H9 (cell line): ENCODE measurements around the gene ZC3H18. TPM values are rescaled to one million over a fixed set of nuclear protein-coding genes. Genes with fewer than 3 reads are reported as not detected.

Experiments used
- DNase-seq: peaks from one replicate; pipeline ENCODE4 v3.0.0-alpha.2; 2017
- H2AFZ ChIP-seq: one replicate; pipeline ENCODE4 v1.6.1; 2013; ENCODE audit warnings: mild to moderate bottlenecking, low read length, control low read depth, moderate library complexity
- H2AK5ac ChIP-seq: 2 replicates; pipeline ENCODE4 v1.6.1; 2013; ENCODE audit warnings: low read length, control low read depth, mixed read lengths; ENCODE audit not compliant: insufficient read length
- H2BK120ac ChIP-seq: one replicate; pipeline ENCODE4 v1.6.1; 2013; ENCODE audit warnings: low read depth, mild to moderate bottlenecking, low read length, control low read depth, inconsistent platforms; ENCODE audit not compliant: poor library complexity, severe bottlenecking
- H2BK12ac ChIP-seq: 2 replicates; pipeline ENCODE4 v1.6.1; 2013; ENCODE audit warnings: low read length, control low read depth, mixed read lengths, low read depth; ENCODE audit not compliant: insufficient read length
- H2BK15ac ChIP-seq: 2 replicates; pipeline ENCODE4 v1.6.1; 2013; ENCODE audit warnings: low read depth, low read length, control low read depth
- H2BK20ac ChIP-seq: one replicate; pipeline ENCODE4 v1.6.1; 2013; ENCODE audit warnings: low read depth, mild to moderate bottlenecking, low read length, control low read depth, inconsistent platforms; ENCODE audit not compliant: poor library complexity, severe bottlenecking
- H2BK5ac ChIP-seq: 2 replicates; pipeline ENCODE4 v1.6.1; 2013; ENCODE audit warnings: low read length, control low read depth, mixed read lengths; ENCODE audit not compliant: insufficient read length
- H3K14ac ChIP-seq: 2 replicates; pipeline ENCODE4 v1.6.1; 2013; ENCODE audit warnings: low read length, control low read depth; ENCODE audit not compliant: insufficient read depth
- H3K18ac ChIP-seq: 2 replicates; pipeline ENCODE4 v1.6.1; 2013; ENCODE audit warnings: low read depth, mild to moderate bottlenecking, mixed read lengths, low read length, control low read depth; ENCODE audit not compliant: insufficient read length
- H3K23ac ChIP-seq: 2 replicates; pipeline ENCODE4 v1.6.1; 2013; ENCODE audit warnings: low read length, control low read depth, mixed read lengths, low read depth; ENCODE audit not compliant: insufficient read length
- H3K23me2 ChIP-seq: 2 replicates; pipeline ENCODE4 v1.6.1; 2013; ENCODE audit warnings: low read depth, mild to moderate bottlenecking, mixed read lengths, low read length, control low read depth; ENCODE audit not compliant: insufficient read length, poor library complexity, severe bottlenecking
- H3K27ac ChIP-seq: 2 replicates; pipeline ENCODE4 v1.5.1; 2013; ENCODE audit warnings: low read length, control low read depth, mixed read lengths, low read depth; ENCODE audit not compliant: insufficient read length
- H3K27me3 ChIP-seq: 2 replicates; pipeline ENCODE4 v1.6.1; 2013; ENCODE audit warnings: low read length, control low read depth, inconsistent platforms; ENCODE audit not compliant: insufficient read depth
- H3K4ac ChIP-seq: 2 replicates; pipeline ENCODE4 v1.6.1; 2013; ENCODE audit warnings: low read depth, mild to moderate bottlenecking, control low read depth, inconsistent platforms, low read length, moderate library complexity
- H3K4me1 ChIP-seq: 2 replicates; pipeline ENCODE4 v1.6.1; 2013; ENCODE audit warnings: low read length, control low read depth, inconsistent platforms; ENCODE audit not compliant: insufficient read depth
- H3K4me2 ChIP-seq: 2 replicates; pipeline ENCODE4 v1.6.1; 2013; ENCODE audit warnings: low read length, control low read depth, mixed read lengths; ENCODE audit not compliant: insufficient read length, insufficient read depth
- H3K56ac ChIP-seq: 2 replicates; pipeline ENCODE4 v1.6.1; 2013; ENCODE audit warnings: low read depth, mild to moderate bottlenecking, mixed read lengths, low read length, control low read depth; ENCODE audit not compliant: insufficient read length
- H3K79me1 ChIP-seq: 2 replicates; pipeline ENCODE4 v1.6.1; 2013; ENCODE audit warnings: low read depth, mild to moderate bottlenecking, moderate library complexity, low read length, control low read depth, inconsistent platforms; ENCODE audit not compliant: insufficient read depth, poor library complexity, severe bottlenecking
- H3K79me2 ChIP-seq: 2 replicates; pipeline ENCODE4 v1.6.1; 2013; ENCODE audit warnings: low read length, control low read depth, inconsistent platforms; ENCODE audit not compliant: insufficient read depth
- H3K9ac ChIP-seq: 2 replicates; pipeline ENCODE4 v1.6.1; 2013; ENCODE audit warnings: low read length, control low read depth, mixed read lengths; ENCODE audit not compliant: insufficient read length; ENCODE audit errors: extremely low read depth
- H3K9me3 ChIP-seq: one replicate; pipeline ENCODE4 v1.6.1; 2013; ENCODE audit warnings: low read depth, low read length, inconsistent platforms; ENCODE audit not compliant: control insufficient read depth
- H3T11ph ChIP-seq: one replicate; pipeline ENCODE4 v1.6.1; 2013; ENCODE audit warnings: mild to moderate bottlenecking, low read length, control low read depth, inconsistent platforms
- H4K20me1 ChIP-seq: one replicate; pipeline ENCODE4 v1.6.1; 2013; ENCODE audit not compliant: control insufficient read depth, insufficient read length, insufficient read depth
- H4K5ac ChIP-seq: 2 replicates; pipeline ENCODE4 v1.6.1; 2013; ENCODE audit warnings: low read depth, mild to moderate bottlenecking, mixed read lengths, low read length, control low read depth; ENCODE audit not compliant: insufficient read length
- H4K8ac ChIP-seq: replicated peaks from 2 replicates; pipeline ENCODE4 v1.6.1; 2013; ENCODE audit warnings: low read length, control low read depth, mixed read lengths, low read depth; ENCODE audit not compliant: insufficient read length
- H4K91ac ChIP-seq: 2 replicates; pipeline ENCODE4 v1.6.1; 2013; ENCODE audit warnings: low read depth, mild to moderate bottlenecking, moderate library complexity, mixed read lengths, low read length, control low read depth; ENCODE audit not compliant: insufficient read length
- H3K27ac Mint-ChIP-seq, 3 experiments: 2 replicates in 2 of 3; 3 replicates in 1 of 3; pipeline ENCODE4 v1.8.0; 2020 to 2021; ENCODE audit warnings: mixed read lengths in 3 of 3, mild to moderate bottlenecking in 1 of 3, moderate library complexity in 1 of 3
- H3K27me3 Mint-ChIP-seq: 2 replicates; pipeline ENCODE4 v1.8.0; 2021; ENCODE audit warnings: low read depth, mild to moderate bottlenecking, moderate library complexity, mixed read lengths
- H3K36me3 Mint-ChIP-seq, 3 experiments: 2 replicates in 2 of 3; 3 replicates in 1 of 3; pipeline ENCODE4 v1.8.0; 2020 to 2021; ENCODE audit warnings: low read depth in 3 of 3, mixed read lengths in 3 of 3; ENCODE audit not compliant: insufficient read depth in 1 of 3
- H3K4me1 Mint-ChIP-seq, 2 experiments: 2 replicates each; pipeline ENCODE4 v1.8.0; 2020; ENCODE audit warnings: mixed read lengths in 2 of 2
- H3K4me3 Mint-ChIP-seq, 2 experiments: 2 replicates in 1 of 2; 3 replicates in 1 of 2; pipeline ENCODE4 v1.8.0; 2020 to 2021; ENCODE audit warnings: mild to moderate bottlenecking in 2 of 2, mixed read lengths in 2 of 2, moderate library complexity in 1 of 2
- H3K9me3 Mint-ChIP-seq, 2 experiments: 2 replicates in 1 of 2; 3 replicates in 1 of 2; pipeline ENCODE4 v1.8.0; 2020; ENCODE audit warnings: mild to moderate bottlenecking in 2 of 2, mixed read lengths in 2 of 2, moderate library complexity in 1 of 2
- WGBS: extraction: QIAGEN DNeasy Blood & Tissue Kit; methylation state at CpG from one replicate; pipeline ENCODE4 v1.1.7; 2013; ENCODE audit warnings: missing lambda C conversion rate, low lambda C conversion rate, mixed read lengths; ENCODE audit not compliant: insufficient read length; ENCODE audit errors: extremely low coverage; 5-methylcytosine and 5-hydroxymethylcytosine counted together
- total RNA-seq: library from RNA; stranded (reverse); gene quantifications from 2 replicates; pipeline ENCODE4 v1.2.1, GENCODE V29; 2021
- TF ChIP-seq, protein P1 (sequence below): fragments of 200-600 bp; sonication (generic); conservative IDR thresholded peaks from 3 replicates; pipeline ENCODE4 v1.8.0; 2021; ENCODE audit warnings: antibody characterized with exemption, mild to moderate bottlenecking

Gene ZC3H18
- total RNA-seq, 1 experiment from 2014 or later = 69.7 TPM

- no peak overlapping the region for H2BK20ac ChIP-seq
- WGBS = no CpG with 5 or more reads among the region's 6 CpGs
- no peak overlapping the region for H3K23ac ChIP-seq
- H3K4me3 Mint-ChIP-seq = peak overlapping the region in 1 of 2 experiments; percentile 5; a peak in 2 of 5 replicates
- H4K5ac ChIP-seq = no peak overlapping the region
- no peaks in the 10 kb centered on the region for H3K27me3 Mint-ChIP-seq
- peak overlapping the region in 1 of 3 experiments; percentile 33; a peak in 2 of 7 replicates for H3K27ac Mint-ChIP-seq
- no peak overlapping the region for H3K4ac ChIP-seq
- no peak overlapping the region for H4K91ac ChIP-seq
- H2BK5ac ChIP-seq = no peak overlapping the region
- no peak overlapping the region for H2BK120ac ChIP-seq
- H3K9ac ChIP-seq = no peak overlapping the region
- no peak overlapping the region for H3K18ac ChIP-seq
- H3K4me1 Mint-ChIP-seq = peaks cover 7 to 21% of the 10 kb centered on the region in 2 experiments
- no peak overlapping the region for H3K27ac ChIP-seq
- H3K9me3 ChIP-seq = no peaks in the 10 kb centered on the region
- no peak overlapping the region for H4K8ac ChIP-seq
- no peak overlapping the region for H2BK15ac ChIP-seq
- H3K23me2 ChIP-seq = no peaks in the 10 kb centered on the region
- no peak overlapping the region for H2AFZ ChIP-seq
- TF ChIP-seq, protein P1, sequence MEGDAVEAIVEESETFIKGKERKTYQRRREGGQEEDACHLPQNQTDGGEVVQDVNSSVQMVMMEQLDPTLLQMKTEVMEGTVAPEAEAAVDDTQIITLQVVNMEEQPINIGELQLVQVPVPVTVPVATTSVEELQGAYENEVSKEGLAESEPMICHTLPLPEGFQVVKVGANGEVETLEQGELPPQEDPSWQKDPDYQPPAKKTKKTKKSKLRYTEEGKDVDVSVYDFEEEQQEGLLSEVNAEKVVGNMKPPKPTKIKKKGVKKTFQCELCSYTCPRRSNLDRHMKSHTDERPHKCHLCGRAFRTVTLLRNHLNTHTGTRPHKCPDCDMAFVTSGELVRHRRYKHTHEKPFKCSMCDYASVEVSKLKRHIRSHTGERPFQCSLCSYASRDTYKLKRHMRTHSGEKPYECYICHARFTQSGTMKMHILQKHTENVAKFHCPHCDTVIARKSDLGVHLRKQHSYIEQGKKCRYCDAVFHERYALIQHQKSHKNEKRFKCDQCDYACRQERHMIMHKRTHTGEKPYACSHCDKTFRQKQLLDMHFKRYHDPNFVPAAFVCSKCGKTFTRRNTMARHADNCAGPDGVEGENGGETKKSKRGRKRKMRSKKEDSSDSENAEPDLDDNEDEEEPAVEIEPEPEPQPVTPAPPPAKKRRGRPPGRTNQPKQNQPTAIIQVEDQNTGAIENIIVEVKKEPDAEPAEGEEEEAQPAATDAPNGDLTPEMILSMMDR = no peak
- no peak for DNase-seq
- no peak overlapping the region for H3K4me2 ChIP-seq
- no peak overlapping the region for H2AK5ac ChIP-seq
- peaks cover 30 to 56% (median 53%) of the 10 kb centered on the region in 3 experiments; a peak in 6 of 7 replicates for H3K36me3 Mint-ChIP-seq
- H3K9me3 Mint-ChIP-seq = peaks cover 0 to 4% of the 10 kb centered on the region in 2 experiments; a peak in 1 of 5 replicates
- no peak overlapping the region for H3K56ac ChIP-seq
- H3K79me1 ChIP-seq = no peaks in the 10 kb centered on the region
- no peak overlapping the region for H3K14ac ChIP-seq
- H3K27me3 ChIP-seq = no peaks in the 10 kb centered on the region
- no peak overlapping the region for H3T11ph ChIP-seq
- no peak overlapping the region for H2BK12ac ChIP-seq
- H4K20me1 ChIP-seq = no peaks in the 10 kb centered on the region
- H3K4me1 ChIP-seq = no peaks in the 10 kb centered on the region
- no peaks in the 10 kb centered on the region for H3K79me2 ChIP-seq
Observed at GRCh38 chr16:88600539-88600896, 30.3 kb downstream of the ZC3H18 start.
